22Rv1 (cell line): ENCODE measurements around the gene DENND6B.

Source experiments
- H3K27ac ChIP-seq: fragments of 450-650 bp; 2 replicates; pipeline ENCODE4 v1.5.1; 2017
- CTCF ChIP-seq: fragments of 450-650 bp; IDR thresholded peaks from 2 replicates; pipeline ENCODE4 v1.5.1; 2017; ENCODE audit warnings: mild to moderate bottlenecking
- ZFX ChIP-seq: fragments of 450-650 bp; IDR thresholded peaks from 2 replicates; pipeline ENCODE4 v1.6.1; 2017; ENCODE audit warnings: antibody characterized with exemption, borderline replicate concordance

Gene DENND6B

GRCh38 chr22:50302041-50302541 lies 24.7 kb downstream of the DENND6B start:
- TF ChIP-seq ZFX: no peak
- TF ChIP-seq CTCF: no peak
- peak overlapping the region; percentile 95 for H3K27ac ChIP-seq

GRCh38 chr22:50301581-50301991 lies 25.2 kb downstream of the DENND6B start:
- TF ChIP-seq ZFX (no peak), CTCF (no peak)
- H3K27ac ChIP-seq: 0 out of 2 replicates have a peak overlapping the region, but pooled peaks have one; percentile 95

- H3K27ac ChIP-seq: no peak overlapping the region
- TF ChIP-seq CTCF: no peak
- no peak for TF ChIP-seq ZFX
These were observed 26.1 kb downstream of the DENND6B start for GRCh38 chr22:50300620-50301257.

- no peak overlapping the region for H3K27ac ChIP-seq
- TF ChIP-seq ZFX: no peak
- no peak for TF ChIP-seq CTCF
These were observed 26.8 kb downstream of the DENND6B start for GRCh38 chr22:50299785-50300619.

GRCh38 chr22:50298937-50299784 lies 27.7 kb downstream of the DENND6B start:
- H3K27ac ChIP-seq: no peak overlapping the region
- TF ChIP-seq CTCF (no peak), ZFX (no peak)

- H3K27ac ChIP-seq: 0 out of 2 replicates have a peak overlapping the region, but pooled peaks have one; percentile 7
- TF ChIP-seq CTCF (no peak), ZFX (no peak)
These were observed 28.6 kb downstream of the DENND6B start for GRCh38 chr22:50298266-50298637.
